Activated CD8-positive, alpha-beta T cell treated with anti-CD3 and anti-CD28 coated beads for 36 hours (primary cell): ENCODE results near the gene RBFOX1. TPM values are rescaled to one million over a fixed set of nuclear protein-coding genes. Genes with fewer than 3 reads are reported as not detected.

Source experiments
- ATAC-seq: fragments of 200-7000 bp; cut with Tn5 transposase; one replicate; pipeline ENCODE4 v1.10.0; 2021; ENCODE audit warnings: mild to moderate bottlenecking, moderate library complexity
- CTCF ChIA-PET: fragments of 350-600 bp; sonication (Branson Sonifier 250); formaldehyde crosslinking; loops from one replicate; lab custom pipeline; 2021; ENCODE audit warnings: antibody characterized with exemption; lab: Charles Lee
- POLR2A ChIA-PET: fragments of 350-600 bp; sonication (Branson Sonifier 250); formaldehyde crosslinking; loops from one replicate; lab custom pipeline; 2021; ENCODE audit warnings: antibody characterized with exemption; lab: Charles Lee
- DNase-seq: peaks from one replicate; pipeline ENCODE4 v3.0.0-alpha.2; 2020
- H3K27ac Mint-ChIP-seq: one replicate; pipeline ENCODE4 v1.8.0; 2021; ENCODE audit warnings: mild to moderate bottlenecking, mixed read lengths
- H3K27me3 Mint-ChIP-seq: one replicate; pipeline ENCODE4 v1.8.0; 2021; ENCODE audit warnings: mixed read lengths
- H3K36me3 Mint-ChIP-seq: one replicate; pipeline ENCODE4 v1.8.0; 2021; ENCODE audit warnings: low read depth, mixed read lengths
- H3K4me1 Mint-ChIP-seq: one replicate; pipeline ENCODE4 v1.8.0; 2021; ENCODE audit warnings: low read depth, mixed read lengths
- H3K4me3 Mint-ChIP-seq: one replicate; pipeline ENCODE4 v1.8.0; 2021; ENCODE audit warnings: mild to moderate bottlenecking, moderate library complexity, mixed read lengths
- H3K9me3 Mint-ChIP-seq: one replicate; pipeline ENCODE4 v1.8.0; 2021; ENCODE audit warnings: mixed read lengths
- intact Hi-C: fragments of 100-400 bp; cut with micrococcal nuclease; formaldehyde crosslinking; loops from one replicate; pipeline ENCODE4 v1.10.0; 2022
- total RNA-seq, 2 experiments: library from RNA; stranded (reverse); gene quantifications; one replicate each; pipeline ENCODE4 v1.2.3, GENCODE V29; 2021
- TF ChIP-seq, protein P1 (sequence below): fragments of 200-600 bp; IDR thresholded peaks from one replicate; pipeline ENCODE4 v1.8.0; 2022; ENCODE audit warnings: antibody characterized with exemption, mild to moderate bottlenecking

The RBFOX1 gene
- total RNA-seq, 2 experiments from 2014 or later = not detected

DNA sequence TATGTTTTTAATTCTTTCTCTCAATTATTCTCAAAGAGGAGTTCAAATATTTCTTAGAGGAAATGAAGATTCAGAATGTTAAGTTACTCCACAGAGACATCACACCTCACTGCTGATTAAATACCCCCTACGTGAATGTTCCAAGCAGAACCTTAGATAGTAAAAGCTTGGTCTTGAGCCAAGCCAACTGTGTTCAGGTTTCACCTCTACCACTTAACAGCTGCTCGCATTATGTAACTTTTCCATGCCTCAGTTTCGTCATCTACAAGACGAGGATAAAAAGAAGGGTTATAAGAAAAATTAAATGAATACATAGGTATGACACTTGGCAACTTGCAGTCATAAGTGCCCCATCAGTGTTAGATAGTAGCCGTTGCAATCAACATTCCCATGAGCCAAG is 356.2 kb downstream of the RBFOX1 start:
- ATAC-seq (no peak), DNase-seq (no peak)
- CTCF ChIA-PET = no interaction called here
- Mint-ChIP-seq H3K9me3 (peaks cover 10% of the 10 kb centered on the region), H3K27ac (no peak overlapping the region), H3K36me3 (no peaks in the 10 kb centered on the region), H3K4me1 (no peaks in the 10 kb centered on the region), H3K4me3 (no peak overlapping the region), H3K27me3 (no peaks in the 10 kb centered on the region)
- POLR2A ChIA-PET = no interaction called here
- TF ChIP-seq, protein P1, sequence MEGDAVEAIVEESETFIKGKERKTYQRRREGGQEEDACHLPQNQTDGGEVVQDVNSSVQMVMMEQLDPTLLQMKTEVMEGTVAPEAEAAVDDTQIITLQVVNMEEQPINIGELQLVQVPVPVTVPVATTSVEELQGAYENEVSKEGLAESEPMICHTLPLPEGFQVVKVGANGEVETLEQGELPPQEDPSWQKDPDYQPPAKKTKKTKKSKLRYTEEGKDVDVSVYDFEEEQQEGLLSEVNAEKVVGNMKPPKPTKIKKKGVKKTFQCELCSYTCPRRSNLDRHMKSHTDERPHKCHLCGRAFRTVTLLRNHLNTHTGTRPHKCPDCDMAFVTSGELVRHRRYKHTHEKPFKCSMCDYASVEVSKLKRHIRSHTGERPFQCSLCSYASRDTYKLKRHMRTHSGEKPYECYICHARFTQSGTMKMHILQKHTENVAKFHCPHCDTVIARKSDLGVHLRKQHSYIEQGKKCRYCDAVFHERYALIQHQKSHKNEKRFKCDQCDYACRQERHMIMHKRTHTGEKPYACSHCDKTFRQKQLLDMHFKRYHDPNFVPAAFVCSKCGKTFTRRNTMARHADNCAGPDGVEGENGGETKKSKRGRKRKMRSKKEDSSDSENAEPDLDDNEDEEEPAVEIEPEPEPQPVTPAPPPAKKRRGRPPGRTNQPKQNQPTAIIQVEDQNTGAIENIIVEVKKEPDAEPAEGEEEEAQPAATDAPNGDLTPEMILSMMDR = no peak
- intact Hi-C loops = no loop called here

DNA sequence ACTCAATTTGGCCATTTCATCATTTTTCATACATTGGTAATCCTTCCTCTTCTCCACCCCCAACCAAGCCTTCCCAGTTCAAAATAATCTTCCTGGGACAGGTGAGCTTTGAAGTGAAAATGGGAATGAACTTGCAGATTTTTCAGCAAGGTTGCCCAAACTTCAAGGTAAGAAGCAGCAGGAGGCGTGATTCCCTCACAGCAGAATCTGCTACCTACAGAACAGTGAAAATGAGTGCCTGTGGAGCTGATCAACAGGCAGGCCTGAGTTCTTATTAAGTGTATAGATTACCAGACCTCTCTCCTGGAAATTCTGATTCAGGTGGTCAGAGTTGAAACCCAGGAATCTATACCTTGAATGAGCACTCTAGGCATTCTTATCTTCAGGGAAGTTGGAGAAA is 356.6 kb downstream of the RBFOX1 start:
- Mint-ChIP-seq H3K9me3 (peaks cover 10% of the 10 kb centered on the region), H3K4me3 (no peak overlapping the region), H3K27ac (no peak overlapping the region), H3K4me1 (no peaks in the 10 kb centered on the region), H3K27me3 (no peaks in the 10 kb centered on the region), H3K36me3 (no peaks in the 10 kb centered on the region)
- intact Hi-C loops = no loop called here
- ATAC-seq = no peak
- ChIA-PET CTCF (no interaction called here), POLR2A (no interaction called here)
- TF ChIP-seq, protein P1 = no peak
- no peak for DNase-seq

- Mint-ChIP-seq H3K4me1 (no peaks in the 10 kb centered on the region), H3K27ac (no peak overlapping the region), H3K9me3 (peaks cover 6% of the 10 kb centered on the region), H3K27me3 (no peaks in the 10 kb centered on the region), H3K36me3 (no peaks in the 10 kb centered on the region), H3K4me3 (no peak overlapping the region)
- ATAC-seq (no peak), DNase-seq (no peak)
- POLR2A ChIA-PET = no interaction called here
- intact Hi-C loops = no loop called here
- CTCF ChIA-PET = no interaction called here
- TF ChIP-seq, protein P1 = no peak
These were observed 358.9 kb downstream of the RBFOX1 start for GRCh38 chr16:7691533-7691932.

DNA sequence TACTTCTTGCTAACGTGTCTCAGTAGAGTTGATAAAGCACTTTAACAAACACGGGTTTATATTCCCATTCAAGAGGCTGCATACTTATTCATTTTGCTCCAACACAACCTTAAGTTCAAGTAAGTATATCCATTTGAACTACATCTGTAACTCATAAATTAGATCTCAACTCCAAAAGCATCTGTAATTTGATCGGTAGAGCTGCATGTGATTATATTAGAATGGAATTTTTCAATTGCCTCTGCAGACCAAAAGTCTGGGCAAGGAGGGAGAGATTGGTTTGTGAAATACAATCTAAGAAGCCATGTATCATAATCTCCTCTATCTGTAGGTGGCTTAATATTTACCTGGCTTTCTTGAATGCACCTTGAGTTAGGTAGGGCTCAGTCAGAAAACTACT is 371.0 kb downstream of the RBFOX1 start:
- ChIA-PET CTCF (no interaction called here), POLR2A (no interaction called here)
- Mint-ChIP-seq H3K27me3 (no peaks in the 10 kb centered on the region), H3K4me1 (no peaks in the 10 kb centered on the region), H3K36me3 (no peaks in the 10 kb centered on the region), H3K27ac (no peak overlapping the region), H3K9me3 (peaks cover 19% of the 10 kb centered on the region), H3K4me3 (no peak overlapping the region)
- intact Hi-C loops = no loop called here
- TF ChIP-seq, protein P1 = no peak
- DNase-seq (no peak), ATAC-seq (no peak)

GRCh38 chr16:7705885-7706284 is 373.2 kb downstream of the RBFOX1 start:
- Mint-ChIP-seq H3K27ac (no peak overlapping the region), H3K36me3 (no peaks in the 10 kb centered on the region), H3K4me3 (no peak overlapping the region), H3K4me1 (no peaks in the 10 kb centered on the region), H3K27me3 (no peaks in the 10 kb centered on the region), H3K9me3 (peaks cover 17% of the 10 kb centered on the region)
- ATAC-seq = no peak
- ChIA-PET POLR2A (no interaction called here), CTCF (no interaction called here)
- intact Hi-C loops = no loop called here
- no peak for DNase-seq
- TF ChIP-seq, protein P1 = no peak
